GM12874 (cell line): ENCODE measurements around the gene LARP6.

ENCODE experiments used
- TF ChIP-seq, protein P1 (sequence below): IDR thresholded peaks from 2 replicates; pipeline ENCODE4 v1.5.1; 2011; ENCODE audit warnings: low read depth, mild to moderate bottlenecking, control low read depth, low read length, moderate library complexity; ENCODE audit not compliant: insufficient read depth

LARP6 gene

DNA sequence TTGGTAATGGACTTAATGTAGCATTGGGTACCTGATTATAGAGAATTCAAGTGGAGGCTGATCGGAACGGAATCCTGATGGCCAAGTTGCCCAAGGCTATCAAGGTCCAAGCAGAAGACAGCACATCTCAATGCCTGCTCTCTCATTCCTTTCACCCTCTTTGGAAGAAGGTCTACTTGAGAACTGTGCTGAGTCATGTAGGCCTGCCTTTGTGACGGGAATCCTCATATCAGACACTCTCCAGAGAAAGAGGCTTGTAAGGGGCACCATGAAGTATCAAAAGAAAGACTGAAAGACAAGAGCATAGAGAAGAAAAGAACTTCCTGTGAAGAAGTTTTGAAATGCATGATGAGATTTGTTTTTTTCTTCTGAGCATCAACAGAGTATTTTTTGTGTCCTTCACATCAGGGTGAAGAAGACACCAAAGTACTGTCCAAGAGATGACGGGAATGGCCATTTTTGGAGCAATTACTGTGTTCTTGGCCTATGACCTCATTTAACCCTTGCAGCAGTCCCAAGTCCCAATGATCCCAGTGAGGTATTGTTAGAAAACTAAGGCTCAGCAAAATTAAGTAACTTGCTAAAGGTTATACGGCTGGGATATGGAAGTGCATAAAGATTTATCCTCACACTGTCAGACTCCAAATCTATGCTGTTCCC lies 13.2 kb upstream of the LARP6 start:
- TF ChIP-seq, protein P1, sequence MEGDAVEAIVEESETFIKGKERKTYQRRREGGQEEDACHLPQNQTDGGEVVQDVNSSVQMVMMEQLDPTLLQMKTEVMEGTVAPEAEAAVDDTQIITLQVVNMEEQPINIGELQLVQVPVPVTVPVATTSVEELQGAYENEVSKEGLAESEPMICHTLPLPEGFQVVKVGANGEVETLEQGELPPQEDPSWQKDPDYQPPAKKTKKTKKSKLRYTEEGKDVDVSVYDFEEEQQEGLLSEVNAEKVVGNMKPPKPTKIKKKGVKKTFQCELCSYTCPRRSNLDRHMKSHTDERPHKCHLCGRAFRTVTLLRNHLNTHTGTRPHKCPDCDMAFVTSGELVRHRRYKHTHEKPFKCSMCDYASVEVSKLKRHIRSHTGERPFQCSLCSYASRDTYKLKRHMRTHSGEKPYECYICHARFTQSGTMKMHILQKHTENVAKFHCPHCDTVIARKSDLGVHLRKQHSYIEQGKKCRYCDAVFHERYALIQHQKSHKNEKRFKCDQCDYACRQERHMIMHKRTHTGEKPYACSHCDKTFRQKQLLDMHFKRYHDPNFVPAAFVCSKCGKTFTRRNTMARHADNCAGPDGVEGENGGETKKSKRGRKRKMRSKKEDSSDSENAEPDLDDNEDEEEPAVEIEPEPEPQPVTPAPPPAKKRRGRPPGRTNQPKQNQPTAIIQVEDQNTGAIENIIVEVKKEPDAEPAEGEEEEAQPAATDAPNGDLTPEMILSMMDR, result no peak

DNA sequence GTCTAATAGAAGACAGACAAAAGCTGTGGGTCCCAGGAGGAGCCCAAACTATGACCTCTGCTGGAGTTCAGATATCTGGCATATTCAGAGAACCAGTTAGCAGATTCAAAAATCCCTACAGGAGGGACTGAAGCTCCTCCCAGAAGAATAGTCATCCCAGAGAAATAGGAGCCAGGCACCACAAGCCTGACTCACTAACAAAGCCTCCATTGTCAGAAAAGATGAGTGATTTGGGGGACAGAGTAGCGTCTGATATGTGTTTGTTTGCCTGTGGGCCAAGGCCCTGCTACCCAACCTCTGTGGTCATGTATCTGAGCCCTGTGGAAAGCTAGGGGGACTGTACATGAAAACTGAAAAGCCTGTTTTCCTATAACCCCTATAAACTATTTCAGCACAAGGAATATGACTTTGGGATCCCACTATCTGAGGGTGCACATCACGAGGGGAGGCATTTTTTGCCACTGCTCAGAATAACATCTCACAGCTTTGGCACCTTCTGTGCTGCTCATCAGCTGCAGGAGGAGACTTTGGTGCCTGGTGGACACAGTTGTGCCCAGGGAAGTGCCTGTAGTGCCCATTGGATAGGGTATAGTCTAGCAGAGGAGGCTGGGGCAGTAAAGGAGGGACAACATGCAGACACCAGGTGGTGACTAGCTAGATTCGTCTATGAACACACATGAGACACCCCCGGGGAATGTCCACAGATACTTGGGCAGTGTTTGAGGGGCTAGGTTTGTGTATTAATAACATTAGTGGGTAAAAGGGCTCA lies 9.7 kb upstream of the LARP6 start:
- TF ChIP-seq, protein P1, result no peak

DNA sequence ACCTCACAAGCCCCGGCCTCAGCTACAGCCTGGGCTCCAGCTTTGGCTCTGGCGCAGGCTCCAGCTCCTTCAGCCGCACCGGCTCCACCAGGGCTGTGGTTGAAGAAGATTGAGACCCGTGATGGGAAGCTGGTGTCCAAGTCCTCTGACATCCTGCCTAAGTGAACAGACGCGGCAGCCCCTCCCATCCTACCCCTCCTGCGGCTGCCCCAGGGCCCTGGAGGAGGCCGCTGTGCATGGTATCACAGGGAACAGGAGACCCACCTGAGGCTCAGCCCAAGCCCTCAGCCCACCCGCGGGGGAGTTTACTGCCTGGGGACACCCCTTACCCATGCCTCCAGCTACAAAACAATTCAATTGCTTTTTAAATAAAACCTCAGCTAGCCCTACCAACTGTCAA lies 6.0 kb upstream of the LARP6 start:
- TF ChIP-seq, protein P1, result no peak

DNA sequence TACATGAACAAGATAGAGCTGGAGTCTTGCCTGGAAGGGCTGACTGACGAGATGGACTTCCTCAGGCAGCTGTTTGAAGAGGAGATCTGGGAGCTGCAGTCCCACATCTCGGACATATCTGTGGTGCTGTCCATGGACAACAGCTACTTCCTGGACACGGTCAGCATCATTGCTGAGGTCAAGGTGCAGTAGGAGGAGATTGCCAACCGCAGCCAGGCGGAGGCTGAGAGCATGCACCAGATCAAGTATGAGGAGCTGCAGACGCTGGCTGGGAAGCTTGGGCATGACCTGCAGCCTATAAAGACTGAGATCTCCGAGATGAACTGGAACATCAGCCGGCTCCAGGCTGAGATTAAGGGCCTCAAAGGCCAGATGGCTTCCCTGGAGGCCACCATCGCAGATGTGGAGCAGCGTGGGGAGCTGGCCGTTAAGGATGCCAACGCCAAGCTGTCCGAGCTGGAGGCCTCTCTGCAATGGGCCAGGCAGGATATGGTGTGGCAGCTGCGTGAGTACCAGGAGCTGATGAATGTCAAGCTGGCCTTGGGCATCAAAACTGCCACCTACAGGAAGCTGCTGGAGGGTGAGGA lies 5.5 kb upstream of the LARP6 start:
- TF ChIP-seq, protein P1, result no peak

DNA sequence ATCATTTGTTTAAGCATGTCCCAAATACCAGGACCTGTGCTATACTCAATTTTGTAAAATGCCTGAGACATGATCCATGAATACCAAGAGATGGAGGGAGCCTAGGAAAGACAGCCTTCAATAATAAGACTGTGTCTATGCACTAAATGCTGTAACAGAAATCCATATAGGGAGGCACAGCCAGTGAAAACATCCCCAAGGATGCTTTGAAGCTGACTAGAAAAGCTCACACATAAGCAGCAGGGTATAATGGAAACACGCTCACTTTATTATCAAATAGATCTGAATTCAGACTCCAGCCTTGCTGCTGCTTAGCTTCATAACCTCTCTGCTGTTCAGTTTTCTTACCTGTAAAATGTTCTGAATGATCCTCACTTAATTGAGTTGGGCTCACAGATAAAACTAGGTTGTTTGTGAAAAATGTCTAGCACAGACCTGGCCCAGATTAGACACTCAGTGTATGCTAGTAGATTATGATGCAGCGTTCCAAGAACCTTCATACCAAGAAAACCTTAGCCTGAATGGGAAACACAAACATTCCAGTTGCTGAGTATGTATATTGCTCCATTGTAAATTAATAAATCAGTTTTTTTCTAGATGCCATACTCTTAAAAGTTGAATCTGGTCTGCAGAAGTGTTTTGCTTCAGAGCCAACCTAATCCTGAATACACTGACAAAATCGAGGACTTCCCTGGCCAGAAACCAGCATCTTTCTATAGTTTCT lies 3.8 kb upstream of the LARP6 start:
- TF ChIP-seq, protein P1, result no peak

DNA sequence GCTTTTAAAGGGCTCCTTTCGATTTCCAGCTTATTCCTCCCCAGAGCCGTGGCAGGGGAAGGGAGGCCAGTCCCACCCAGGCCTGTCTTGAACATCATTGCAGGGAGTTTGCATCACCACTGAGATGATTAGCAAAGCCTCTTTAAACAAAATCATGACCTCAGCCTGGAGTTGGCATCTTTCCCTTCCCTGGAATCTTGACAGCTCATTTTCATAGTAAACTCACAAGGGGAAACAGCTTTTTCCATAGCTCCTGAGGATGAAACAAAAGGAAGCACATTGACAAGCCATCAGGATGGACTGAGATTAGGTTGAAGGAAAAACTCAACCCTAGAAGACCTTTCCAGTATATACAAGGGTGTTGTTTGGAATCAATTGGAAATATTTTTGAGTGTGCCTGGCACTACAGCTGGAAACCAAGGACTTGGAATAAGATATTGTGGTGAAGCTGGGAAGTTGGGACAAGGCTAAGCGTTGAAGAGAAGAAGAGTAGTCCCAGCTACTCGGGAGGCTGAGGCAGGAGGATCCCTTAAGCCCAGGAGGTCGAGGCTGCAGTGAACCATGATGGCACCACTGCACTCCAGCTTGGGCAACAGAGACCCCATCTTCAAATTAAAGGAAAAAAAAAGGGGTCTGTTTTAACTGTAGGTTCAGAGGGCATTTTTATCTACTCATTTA lies 3.1 kb upstream of the LARP6 start:
- TF ChIP-seq, protein P1, result no peak
